Type B pancreatic cell (in vitro differentiated cells): ENCODE measurements around the gene CYP1A2. TPM values are rescaled to one million over a fixed set of nuclear protein-coding genes. Genes with fewer than 3 reads are reported as not detected.
A peak's percentile ranks its signal among the peaks of the same experiment; 100 is the strongest.
"Not testable (repeated sequence)": the region's sequence is repeated elsewhere in the genome, so short reads cannot be mapped to it uniquely, and the experiment has no call there.

Source experiments
- DNase-seq: peaks from one replicate; pipeline ENCODE4 v3.0.0; 2021; ENCODE audit warnings: mixed read lengths; ENCODE audit not compliant: unreplicated experiment; ENCODE audit errors: extremely low spot score
- H3K27ac Mint-ChIP-seq: 2 replicates; pipeline ENCODE4 v1.8.0; 2021; ENCODE audit warnings: mild to moderate bottlenecking, mixed read lengths
- H3K27me3 Mint-ChIP-seq: 2 replicates; pipeline ENCODE4 v1.8.0; 2021; ENCODE audit warnings: mixed read lengths
- H3K36me3 Mint-ChIP-seq: 2 replicates; pipeline ENCODE4 v1.8.0; 2021; ENCODE audit warnings: mixed read lengths
- H3K4me1 Mint-ChIP-seq: one replicate; pipeline ENCODE4 v1.8.0; 2021; ENCODE audit warnings: mixed read lengths; ENCODE audit not compliant: unreplicated experiment
- H3K4me3 Mint-ChIP-seq: 2 replicates; pipeline ENCODE4 v1.8.0; 2021; ENCODE audit warnings: mild to moderate bottlenecking, mixed read lengths
- H3K9me3 Mint-ChIP-seq: 2 replicates; pipeline ENCODE4 v1.8.0; 2021; ENCODE audit warnings: mixed read lengths
- total RNA-seq: library from RNA; stranded (reverse); gene quantifications from 2 replicates; pipeline ENCODE4 v1.2.1, GENCODE V29; 2021; ENCODE audit warnings: low replicate concordance
- TF ChIP-seq, protein P1 (sequence below): fragments of 200-600 bp; sonication (generic); conservative IDR thresholded peaks from 2 replicates; pipeline ENCODE4 v1.5.0; 2021; ENCODE audit warnings: antibody characterized with exemption, mild to moderate bottlenecking

Gene CYP1A2
- total RNA-seq, 1 donor from 2014 or later = not detected

GRCh38 chr15:74725225-74725774 lies 23.3 kb upstream of the CYP1A2 start, which contains the start of gene CYP1A1:
TSS of gene CYP1A1 (minus strand) at chr15:74725528. CDS start at chr15:74723097, 2,431 bp downstream.
- Mint-ChIP-seq H3K4me3 (peak within 1 kb of the TSS; percentile 79), H3K27me3 (peaks cover 13% of the 10 kb centered on the region), H3K36me3 (peaks cover 12% of the 10 kb centered on the region), H3K9me3 (no peaks in the 10 kb centered on the region), H3K4me1 (peaks cover 24% of the 10 kb centered on the region), H3K27ac (peak within 1 kb of the TSS; percentile 82)
- TF ChIP-seq, protein P1, sequence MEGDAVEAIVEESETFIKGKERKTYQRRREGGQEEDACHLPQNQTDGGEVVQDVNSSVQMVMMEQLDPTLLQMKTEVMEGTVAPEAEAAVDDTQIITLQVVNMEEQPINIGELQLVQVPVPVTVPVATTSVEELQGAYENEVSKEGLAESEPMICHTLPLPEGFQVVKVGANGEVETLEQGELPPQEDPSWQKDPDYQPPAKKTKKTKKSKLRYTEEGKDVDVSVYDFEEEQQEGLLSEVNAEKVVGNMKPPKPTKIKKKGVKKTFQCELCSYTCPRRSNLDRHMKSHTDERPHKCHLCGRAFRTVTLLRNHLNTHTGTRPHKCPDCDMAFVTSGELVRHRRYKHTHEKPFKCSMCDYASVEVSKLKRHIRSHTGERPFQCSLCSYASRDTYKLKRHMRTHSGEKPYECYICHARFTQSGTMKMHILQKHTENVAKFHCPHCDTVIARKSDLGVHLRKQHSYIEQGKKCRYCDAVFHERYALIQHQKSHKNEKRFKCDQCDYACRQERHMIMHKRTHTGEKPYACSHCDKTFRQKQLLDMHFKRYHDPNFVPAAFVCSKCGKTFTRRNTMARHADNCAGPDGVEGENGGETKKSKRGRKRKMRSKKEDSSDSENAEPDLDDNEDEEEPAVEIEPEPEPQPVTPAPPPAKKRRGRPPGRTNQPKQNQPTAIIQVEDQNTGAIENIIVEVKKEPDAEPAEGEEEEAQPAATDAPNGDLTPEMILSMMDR = no peak
- DNase-seq = no peak

- Mint-ChIP-seq H3K27me3 (peaks cover 17% of the 10 kb centered on the region), H3K4me3 (peak overlapping the region; percentile 79)
Measured at GRCh38 chr15:74725845-74726773, 22.5 kb upstream of the CYP1A2 start.

DNA sequence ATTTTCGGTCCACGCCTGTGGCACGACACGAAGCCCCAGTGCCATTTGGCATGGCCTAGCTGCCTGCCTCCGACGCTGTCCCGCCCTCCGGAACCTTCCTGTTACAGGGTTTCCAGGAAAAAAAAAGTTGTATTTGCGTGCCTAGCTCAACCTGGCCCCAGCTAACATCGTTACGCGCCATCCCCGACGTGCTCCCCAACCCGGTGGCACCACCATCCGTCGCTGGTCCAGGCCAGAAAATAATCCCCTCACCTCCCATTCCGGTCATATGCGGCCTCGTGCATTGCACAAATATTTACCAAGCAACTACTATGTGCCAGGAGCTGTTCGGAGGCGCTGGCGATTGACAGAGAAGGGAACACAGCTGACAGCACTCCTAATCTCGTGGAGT lies 21.9 kb upstream of the CYP1A2 start:
- Mint-ChIP-seq H3K36me3 (peaks cover 2% of the 10 kb centered on the region), H3K27ac (peak overlapping the region; percentile 65), H3K9me3 (no peaks in the 10 kb centered on the region), H3K4me3 (peak overlapping the region; percentile 78), H3K27me3 (peaks cover 19% of the 10 kb centered on the region), H3K4me1 (peaks cover 31% of the 10 kb centered on the region)
- TF ChIP-seq, protein P1 = no peak
- no peak for DNase-seq

More at GRCh38 chr15:74725845-74726773, 22.5 kb upstream of the CYP1A2 start:
- peak; percentile 77 for DNase-seq
- H3K9me3 Mint-ChIP-seq = no peaks in the 10 kb centered on the region
- TF ChIP-seq, protein P1 = no peak
- H3K4me1 Mint-ChIP-seq = peaks cover 29% of the 10 kb centered on the region
- H3K36me3 Mint-ChIP-seq = peaks cover 4% of the 10 kb centered on the region
- H3K27ac Mint-ChIP-seq = peak overlapping the region; percentile 82

GRCh38 chr15:74727727-74728126 lies 20.9 kb upstream of the CYP1A2 start:
- no peak for DNase-seq
- Mint-ChIP-seq H3K9me3 (no peaks in the 10 kb centered on the region), H3K27ac (peak overlapping the region; percentile 65), H3K36me3 (no peaks in the 10 kb centered on the region), H3K27me3 (peaks cover 19% of the 10 kb centered on the region), H3K4me3 (peak overlapping the region; percentile 22), H3K4me1 (peaks cover 30% of the 10 kb centered on the region)
- TF ChIP-seq, protein P1 = no peak

DNA sequence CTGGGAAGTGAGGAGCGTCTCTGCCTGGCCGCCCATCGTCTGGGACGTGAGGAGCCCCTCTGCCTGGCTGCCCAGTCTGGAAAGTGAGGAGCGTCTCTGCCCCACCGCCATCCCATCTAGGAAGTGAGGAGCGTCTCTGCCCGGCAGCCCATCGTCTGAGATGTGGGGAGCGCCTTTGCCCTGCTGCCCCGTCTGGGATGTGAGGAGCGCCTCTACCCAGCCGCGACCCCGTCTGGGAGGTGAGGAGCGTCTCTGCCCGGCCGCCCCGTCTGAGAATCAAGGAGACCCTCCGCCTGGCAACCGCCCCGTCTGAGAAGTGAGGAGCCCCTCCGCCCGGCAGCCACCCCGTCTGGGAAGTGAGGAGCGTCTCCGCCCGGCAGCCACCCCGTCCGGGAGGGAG lies 19.9 kb upstream of the CYP1A2 start:
- not testable (repeated sequence) for H3K9me3 Mint-ChIP-seq, H3K27ac Mint-ChIP-seq, H3K4me3 Mint-ChIP-seq, DNase-seq, H3K36me3 Mint-ChIP-seq
- Mint-ChIP-seq H3K27me3 (peaks cover 18% of the 10 kb centered on the region), H3K4me1 (peaks cover 23% of the 10 kb centered on the region)

DNA sequence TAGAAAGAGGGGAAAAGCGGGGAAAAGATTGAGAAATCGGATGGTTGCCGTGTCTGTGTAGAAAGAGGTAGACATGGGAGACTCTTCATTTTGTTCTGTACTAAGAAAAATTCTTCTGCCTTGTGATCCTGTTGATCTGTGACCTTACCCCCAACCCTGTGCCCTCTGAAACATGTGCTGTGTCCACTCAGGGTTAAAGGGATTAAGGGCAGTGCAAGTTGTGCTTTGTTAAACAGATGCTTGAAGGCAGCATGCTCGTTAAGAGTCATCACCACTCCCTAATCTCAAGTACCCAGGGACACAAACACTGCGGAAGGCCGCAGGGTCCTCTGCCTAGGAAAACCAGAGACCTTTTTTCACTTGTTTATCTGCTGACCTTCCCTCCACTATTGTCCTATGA lies 19.3 kb upstream of the CYP1A2 start:
- peaks cover 18% of the 10 kb centered on the region for H3K27me3 Mint-ChIP-seq
- H3K4me3 Mint-ChIP-seq = peak overlapping the region; percentile 31
- H3K36me3 Mint-ChIP-seq, DNase-seq, H3K9me3 Mint-ChIP-seq: not testable (repeated sequence)
- peaks cover 16% of the 10 kb centered on the region for H3K4me1 Mint-ChIP-seq
- H3K27ac Mint-ChIP-seq = peak overlapping the region; percentile 71
